ENCODE measurements around the gene RNF115. TPM values are rescaled to one million over a fixed set of nuclear protein-coding genes. Genes with fewer than 3 reads are reported as not detected.
"Not testable (repeated sequence)": the region's sequence is repeated elsewhere in the genome, so short reads cannot be mapped to it uniquely, and the experiment has no call there.

The RNF115 gene
- polyA plus RNA-seq, 3 donors, result 3.5 to 5.4 (median 5.2) TPM

DNA sequence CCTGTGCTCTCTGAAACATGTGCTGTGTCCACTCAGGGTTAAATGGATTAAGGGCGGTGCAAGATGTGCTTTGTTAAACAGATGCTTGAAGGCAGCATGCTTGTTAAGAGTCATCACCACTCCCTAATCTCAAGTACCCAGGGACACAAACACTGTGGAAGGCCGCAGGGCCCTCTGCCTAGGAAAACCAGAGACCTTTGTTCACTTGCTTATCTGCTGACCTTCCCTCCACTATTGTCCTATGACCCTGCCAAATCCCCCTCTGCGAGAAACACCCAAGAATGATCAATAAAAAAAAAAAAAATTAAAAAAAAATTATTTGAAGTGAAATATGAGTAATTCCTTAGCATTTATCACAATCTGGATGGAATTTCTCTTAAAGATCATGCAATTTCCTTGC, 58.8 kb downstream of the RNF115 start:
- H4K20me1 ChIP-seq (ENCODE audit: insufficient read depth, low read length); H3K4me1 Mint-ChIP-seq; H3K4me2 ChIP-seq (replicated peaks; ENCODE audit: extremely low read depth, low read length, poor library complexity, severe bottlenecking); H3K4me3 ChIP-seq (replicated peaks in 1 of 3; ENCODE audit: low read depth in 2 of 3, low read length in 3 of 3); H3K9ac ChIP-seq (ENCODE audit: insufficient read depth, low read length, poor library complexity, severe bottlenecking); H3K27ac Mint-ChIP-seq; intact Hi-C loops (cut with micrococcal nuclease); H3K4me1 ChIP-seq (ENCODE audit: control insufficient read depth in 1 of 2, insufficient read depth in 2 of 2, low read length in 2 of 2); H3K27ac ChIP-seq (ENCODE audit: low read depth in 1 of 2, low read length in 2 of 2); DNase-seq; H2AFZ ChIP-seq (ENCODE audit: insufficient read depth, low read depth, low read length, poor library complexity, severe bottlenecking); H3K27me3 ChIP-seq (ENCODE audit: control insufficient read depth in 2 of 2, insufficient read depth in 2 of 2, low read length in 2 of 2); H3K4me3 Mint-ChIP-seq; H3K27me3 Mint-ChIP-seq (ENCODE audit: low read depth in 3 of 3); H3K79me2 ChIP-seq (ENCODE audit: insufficient read depth, low read length): not testable (repeated sequence)
- H3K36me3 Mint-ChIP-seq, result peaks cover 52 to 63% of the 10 kb centered on the region in 2 donors
- peaks cover 29 to 48% (median 33%) of the 10 kb centered on the region in 7 donors for H3K9me3 Mint-ChIP-seq
- peaks cover 18 to 23% of the 10 kb centered on the region in 2 donors for H3K9me3 ChIP-seq (replicated peaks in 1 of 2; ENCODE audit: control insufficient read depth in 1 of 2, insufficient read depth in 1 of 2, low read length in 2 of 2)
- peaks cover 23 to 63% of the 10 kb centered on the region in 2 donors for H3K36me3 ChIP-seq (replicated peaks in 1 of 2; ENCODE audit: control insufficient read depth in 1 of 2, insufficient read depth in 2 of 2, low read length in 2 of 2)
- no CpG with 5 or more reads among the region's 3 CpGs for WGBS (ENCODE audit: insufficient coverage)

DNA sequence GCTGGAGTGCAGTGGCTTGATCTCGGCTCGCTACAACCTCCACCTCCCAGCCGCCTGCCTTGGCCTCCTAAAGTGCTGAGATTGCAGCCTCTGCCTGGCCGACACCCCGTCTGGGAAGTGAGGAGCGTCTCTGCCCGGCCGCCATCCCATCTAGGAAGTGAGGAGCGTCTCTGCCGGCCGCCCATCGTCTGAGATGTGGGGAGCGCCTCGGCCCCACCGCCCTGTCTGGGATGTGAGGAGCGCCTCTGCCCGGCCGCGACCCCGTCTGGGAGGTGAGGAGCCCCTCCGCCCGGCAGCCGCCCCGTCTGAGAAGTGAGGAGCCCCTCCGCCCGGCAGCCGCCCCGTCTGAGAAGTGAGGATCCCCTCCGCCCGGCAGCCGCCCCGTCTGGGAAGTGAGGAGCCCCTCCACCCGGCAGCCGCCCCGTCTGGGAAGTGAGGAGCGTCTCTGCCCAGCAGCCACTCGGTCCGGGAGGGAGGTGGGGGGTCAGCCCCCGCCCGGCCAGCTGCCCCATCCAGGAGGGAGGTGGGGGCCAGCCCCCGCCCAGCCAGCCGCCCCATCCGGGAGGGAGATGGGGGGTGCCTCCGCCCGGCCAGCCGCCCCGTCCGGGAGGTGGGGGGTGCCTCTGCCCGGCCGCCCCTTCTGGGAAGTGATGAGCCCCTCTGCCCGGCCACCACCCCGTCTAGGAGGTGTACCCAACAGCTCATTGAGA, 59.5 kb downstream of the RNF115 start:
- H3K79me2 ChIP-seq (ENCODE audit: insufficient read depth, low read length); H2AFZ ChIP-seq (ENCODE audit: insufficient read depth, low read depth, low read length, poor library complexity, severe bottlenecking); H3K4me3 ChIP-seq (replicated peaks in 1 of 3; ENCODE audit: low read depth in 2 of 3, low read length in 3 of 3); H3K4me2 ChIP-seq (replicated peaks; ENCODE audit: extremely low read depth, low read length, poor library complexity, severe bottlenecking); H3K27ac ChIP-seq (ENCODE audit: low read depth in 1 of 2, low read length in 2 of 2); DNase-seq; H3K9ac ChIP-seq (ENCODE audit: insufficient read depth, low read length, poor library complexity, severe bottlenecking); H3K27ac Mint-ChIP-seq; H3K4me1 Mint-ChIP-seq; H3K4me3 Mint-ChIP-seq; H3K4me1 ChIP-seq (ENCODE audit: control insufficient read depth in 1 of 2, insufficient read depth in 2 of 2, low read length in 2 of 2); H3K27me3 Mint-ChIP-seq (ENCODE audit: low read depth in 3 of 3); H3K27me3 ChIP-seq (ENCODE audit: control insufficient read depth in 2 of 2, insufficient read depth in 2 of 2, low read length in 2 of 2); H4K20me1 ChIP-seq (ENCODE audit: insufficient read depth, low read length); intact Hi-C loops (cut with micrococcal nuclease): not testable (repeated sequence)
- peaks cover 52 to 59% of the 10 kb centered on the region in 2 donors for H3K36me3 Mint-ChIP-seq
- peaks cover 23 to 62% of the 10 kb centered on the region in 2 donors for H3K36me3 ChIP-seq (replicated peaks in 1 of 2; ENCODE audit: control insufficient read depth in 1 of 2, insufficient read depth in 2 of 2, low read length in 2 of 2)
- over 99% methylated on average over 17 of the region's 52 CpGs for WGBS (ENCODE audit: insufficient coverage)
- peaks cover 18 to 23% of the 10 kb centered on the region in 2 donors for H3K9me3 ChIP-seq (replicated peaks in 1 of 2; ENCODE audit: control insufficient read depth in 1 of 2, insufficient read depth in 1 of 2, low read length in 2 of 2)
- H3K9me3 Mint-ChIP-seq, result peaks cover 29 to 48% (median 33%) of the 10 kb centered on the region in 7 donors

DNA sequence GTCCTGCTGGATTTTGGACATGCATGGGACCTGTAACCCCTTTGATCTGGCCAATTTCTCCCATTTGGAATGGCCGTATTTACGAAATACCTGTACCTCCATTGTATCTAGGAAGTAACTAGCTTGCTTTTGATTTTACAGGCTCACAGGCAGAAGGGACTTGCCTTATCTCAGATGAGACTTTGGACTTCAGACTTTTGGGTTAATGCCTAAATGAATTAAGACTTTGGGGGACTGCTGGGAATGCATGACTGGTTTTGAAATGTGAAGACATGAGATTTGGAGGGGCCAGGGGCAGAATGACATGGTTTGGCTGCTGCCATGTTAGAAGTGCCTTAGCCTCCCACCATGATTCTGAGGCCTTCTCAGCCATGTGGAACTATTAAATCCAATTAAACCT, 61.9 kb downstream of the RNF115 start:
- H3K27me3 ChIP-seq (ENCODE audit: control insufficient read depth in 2 of 2, insufficient read depth in 2 of 2, low read length in 2 of 2); H3K4me3 Mint-ChIP-seq; DNase-seq; H3K27me3 Mint-ChIP-seq (ENCODE audit: low read depth in 3 of 3); H3K4me1 Mint-ChIP-seq; H3K4me3 ChIP-seq (replicated peaks in 1 of 3; ENCODE audit: low read depth in 2 of 3, low read length in 3 of 3); H3K4me2 ChIP-seq (replicated peaks; ENCODE audit: extremely low read depth, low read length, poor library complexity, severe bottlenecking); H3K4me1 ChIP-seq (ENCODE audit: control insufficient read depth in 1 of 2, insufficient read depth in 2 of 2, low read length in 2 of 2); H2AFZ ChIP-seq (ENCODE audit: insufficient read depth, low read depth, low read length, poor library complexity, severe bottlenecking); H3K27ac ChIP-seq (ENCODE audit: low read depth in 1 of 2, low read length in 2 of 2); H3K27ac Mint-ChIP-seq; H3K9ac ChIP-seq (ENCODE audit: insufficient read depth, low read length, poor library complexity, severe bottlenecking); intact Hi-C loops (cut with micrococcal nuclease); H3K79me2 ChIP-seq (ENCODE audit: insufficient read depth, low read length); H4K20me1 ChIP-seq (ENCODE audit: insufficient read depth, low read length): not testable (repeated sequence)
- Mint-ChIP-seq H3K9me3 (peaks cover 23 to 35% (median 25%) of the 10 kb centered on the region in 7 donors), H3K36me3 (peaks cover 58 to 59% of the 10 kb centered on the region in 2 donors)
- H3K9me3 ChIP-seq (replicated peaks in 1 of 2; ENCODE audit: control insufficient read depth in 1 of 2, insufficient read depth in 1 of 2, low read length in 2 of 2), result peaks cover 17 to 18% of the 10 kb centered on the region in 2 donors
- WGBS (ENCODE audit: insufficient coverage), result no CpG with 5 or more reads among the region's 2 CpGs
- peaks cover 23 to 72% of the 10 kb centered on the region in 2 donors for H3K36me3 ChIP-seq (replicated peaks in 1 of 2; ENCODE audit: control insufficient read depth in 1 of 2, insufficient read depth in 2 of 2, low read length in 2 of 2)

DNA sequence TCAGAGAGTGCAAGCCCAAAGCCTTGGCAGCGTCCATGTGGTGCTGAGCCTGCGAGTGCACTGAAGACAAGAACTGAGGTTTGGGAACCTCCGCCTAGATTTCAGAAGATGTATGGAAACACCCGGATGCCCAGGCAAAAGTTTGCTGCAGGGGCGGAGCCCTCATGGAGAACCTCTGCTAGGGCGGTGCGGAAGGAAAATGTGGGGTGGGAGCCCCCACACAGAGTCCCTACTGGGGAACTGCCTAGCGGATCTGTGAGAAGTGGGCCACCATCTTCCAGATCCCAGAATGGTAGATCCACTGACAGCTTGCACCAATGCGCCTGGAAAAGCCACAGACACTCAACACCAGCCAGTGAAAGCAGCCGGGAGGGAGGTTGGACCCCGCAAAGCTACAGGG, 62.4 kb downstream of the RNF115 start:
- intact Hi-C loops (cut with micrococcal nuclease); H2AFZ ChIP-seq (ENCODE audit: insufficient read depth, low read depth, low read length, poor library complexity, severe bottlenecking); H4K20me1 ChIP-seq (ENCODE audit: insufficient read depth, low read length); H3K79me2 ChIP-seq (ENCODE audit: insufficient read depth, low read length); H3K27ac Mint-ChIP-seq; DNase-seq; H3K27me3 Mint-ChIP-seq (ENCODE audit: low read depth in 3 of 3); H3K4me2 ChIP-seq (replicated peaks; ENCODE audit: extremely low read depth, low read length, poor library complexity, severe bottlenecking); H3K4me1 Mint-ChIP-seq; H3K4me3 Mint-ChIP-seq; H3K4me1 ChIP-seq (ENCODE audit: control insufficient read depth in 1 of 2, insufficient read depth in 2 of 2, low read length in 2 of 2); H3K9ac ChIP-seq (ENCODE audit: insufficient read depth, low read length, poor library complexity, severe bottlenecking); H3K4me3 ChIP-seq (replicated peaks in 1 of 3; ENCODE audit: low read depth in 2 of 3, low read length in 3 of 3); H3K27me3 ChIP-seq (ENCODE audit: control insufficient read depth in 2 of 2, insufficient read depth in 2 of 2, low read length in 2 of 2); H3K27ac ChIP-seq (ENCODE audit: low read depth in 1 of 2, low read length in 2 of 2): not testable (repeated sequence)
- WGBS (ENCODE audit: insufficient coverage), result 98% methylated on average over 11 of the region's 11 CpGs
- Histone ChIP-seq H3K9me3 (replicated peaks in 1 of 2; ENCODE audit: control insufficient read depth in 1 of 2, insufficient read depth in 1 of 2, low read length in 2 of 2) (peaks cover 17 to 18% of the 10 kb centered on the region in 2 donors), H3K36me3 (replicated peaks in 1 of 2; ENCODE audit: control insufficient read depth in 1 of 2, insufficient read depth in 2 of 2, low read length in 2 of 2) (peaks cover 23 to 76% of the 10 kb centered on the region in 2 donors)
- Mint-ChIP-seq H3K9me3 (peaks cover 23 to 35% (median 25%) of the 10 kb centered on the region in 7 donors), H3K36me3 (peaks cover 61 to 63% of the 10 kb centered on the region in 2 donors)
